ENCODE measurements around the gene RNMT. TPM values are rescaled to one million over a fixed set of nuclear protein-coding genes. Genes with fewer than 3 reads are reported as not detected.

Gene RNMT
- total RNA-seq, 1 experiment from 2014 or later, result 48.8 TPM

- H3K27me3 ChIP-seq (ENCODE audit: insufficient read depth, low read depth), result no peaks in the 10 kb centered on the region
- no peaks in the 10 kb centered on the region for H3K9me3 ChIP-seq (ENCODE audit: insufficient read depth, low read depth)
- no peaks in the 10 kb centered on the region for H3F3A ChIP-seq (ENCODE audit: insufficient read depth, low read depth)
- TF ChIP-seq CTCF (conservative IDR thresholded peaks at IDR 0.05) (no peak), EZH2 (IDR thresholded peaks at IDR 0.05; ENCODE audit: low read depth) (no peak)
- H3K9me2 ChIP-seq (ENCODE audit: insufficient read depth), result no peaks in the 10 kb centered on the region
- H3K4me2 ChIP-seq, result 0 out of 2 replicates have a peak overlapping the region, but pooled peaks have one; percentile 29
- no peaks in the 10 kb centered on the region for H3K36me3 ChIP-seq (ENCODE audit: low read depth)
- peaks cover 19% of the 10 kb centered on the region for H3K4me1 ChIP-seq (replicated peaks; ENCODE audit: insufficient read depth)
- POLR2A ChIA-PET (ENCODE audit: unreplicated experiment), result interaction anchor here (0.6 kb wide), 1 partner anchor 75 kb away, joined by 7 read pairs; no protein-coding TSS in a partner anchor
- CTCF ChIA-PET, result interaction anchor here (1.0 kb wide), 1 partner anchor 11 kb away, joined by 4 read pairs; no protein-coding TSS in a partner anchor
- H3K4me3 ChIP-seq, result no peak overlapping the region
- no peaks in the 10 kb centered on the region for H4K20me1 ChIP-seq (ENCODE audit: insufficient read depth)
- no peak for DNase-seq
- no peak overlapping the region for H3K27ac ChIP-seq
- no peaks in the 10 kb centered on the region for H3K79me2 ChIP-seq (ENCODE audit: low read depth)
- no TSS peak for BruUV-seq (replicated peaks)
- no peak overlapping the region for H2AFZ ChIP-seq
- intact Hi-C loops (cut with micrococcal nuclease; ENCODE audit: unreplicated experiment), result loop anchor here (10.0 kb wide), 3 partner anchors 254 to 654 kb away; no protein-coding TSS in a partner anchor
Observed at GRCh38 chr18:13808294-13809042, 82.0 kb downstream of the RNMT start.

GRCh38 chr18:13809043-13809430 is 82.6 kb downstream of the RNMT start:
- Histone ChIP-seq H2AFZ (no peak overlapping the region), H3K9me3 (ENCODE audit: insufficient read depth, low read depth) (no peaks in the 10 kb centered on the region), H3K27me3 (ENCODE audit: insufficient read depth, low read depth) (no peaks in the 10 kb centered on the region), H3K27ac (no peak overlapping the region), H3F3A (ENCODE audit: insufficient read depth, low read depth) (no peaks in the 10 kb centered on the region), H3K36me3 (ENCODE audit: low read depth) (no peaks in the 10 kb centered on the region), H3K4me1 (replicated peaks; ENCODE audit: insufficient read depth) (peaks cover 19% of the 10 kb centered on the region), H3K79me2 (ENCODE audit: low read depth) (no peaks in the 10 kb centered on the region), H4K20me1 (ENCODE audit: insufficient read depth) (no peaks in the 10 kb centered on the region), H3K9me2 (ENCODE audit: insufficient read depth) (no peaks in the 10 kb centered on the region), H3K4me3 (no peak overlapping the region), H3K4me2 (peak overlapping the region; percentile 29; the same call in 1 of the 2 replicates)
- ChIA-PET CTCF (interaction anchor here (1.0 kb wide), 1 partner anchor 12 kb away, joined by 4 read pairs; no protein-coding TSS in a partner anchor), POLR2A (ENCODE audit: unreplicated experiment) (interaction anchor here (0.6 kb wide), 3 partner anchors 62 to 228 kb away, joined by 3 to 7 read pairs (median 4); no protein-coding TSS in a partner anchor)
- peak; percentile 60 to 76 for DNase-seq
- intact Hi-C loops (cut with micrococcal nuclease; ENCODE audit: unreplicated experiment), result loop anchor here (10.0 kb wide), 3 partner anchors 254 to 654 kb away; no protein-coding TSS in a partner anchor
- TF ChIP-seq EZH2 (IDR thresholded peaks at IDR 0.05; ENCODE audit: low read depth), result no peak
- no peak for TF ChIP-seq CTCF (conservative IDR thresholded peaks at IDR 0.05)
- BruUV-seq (replicated peaks), result no TSS peak

GRCh38 chr18:13809531-13810255 is 83.2 kb downstream of the RNMT start:
- no TSS peak for BruUV-seq (replicated peaks)
- Histone ChIP-seq H2AFZ (no peak overlapping the region), H3K9me2 (ENCODE audit: insufficient read depth) (no peaks in the 10 kb centered on the region), H3K4me2 (peak overlapping the region; percentile 29), H3K27me3 (ENCODE audit: insufficient read depth, low read depth) (no peaks in the 10 kb centered on the region), H3K79me2 (ENCODE audit: low read depth) (no peaks in the 10 kb centered on the region), H3K4me1 (replicated peaks; ENCODE audit: insufficient read depth) (peaks cover 19% of the 10 kb centered on the region), H3K4me3 (no peak overlapping the region), H3K9me3 (ENCODE audit: insufficient read depth, low read depth) (no peaks in the 10 kb centered on the region), H3K36me3 (ENCODE audit: low read depth) (no peaks in the 10 kb centered on the region), H3F3A (ENCODE audit: insufficient read depth, low read depth) (no peaks in the 10 kb centered on the region), H3K27ac (no peak overlapping the region), H4K20me1 (ENCODE audit: insufficient read depth) (no peaks in the 10 kb centered on the region)
- peak; percentile 36 to 41 for DNase-seq
- no peak for TF ChIP-seq EZH2 (IDR thresholded peaks at IDR 0.05; ENCODE audit: low read depth)
- no peak for TF ChIP-seq CTCF (conservative IDR thresholded peaks at IDR 0.05)
- ChIA-PET CTCF (no interaction called here), POLR2A (ENCODE audit: unreplicated experiment) (interaction anchor here (0.6 kb wide), 2 partner anchors 63 to 229 kb away, joined by 3 to 4 read pairs; no protein-coding TSS in a partner anchor)
- intact Hi-C loops (cut with micrococcal nuclease; ENCODE audit: unreplicated experiment), result loop anchor here (10.0 kb wide), 3 partner anchors 255 to 655 kb away; no protein-coding TSS in a partner anchor
